Kidney (tissue), 14 donors: ENCODE results near the gene STAMBP. TPM values are rescaled to one million over a fixed set of nuclear protein-coding genes. Genes with fewer than 3 reads are reported as not detected.

Experiments
- DNase-seq, 5 donors: peaks; one replicate each; pipeline ENCODE4 v3.0.0-alpha.2; 2013 to 2020
- FAIRE-seq: peaks from 2 replicates; lab custom pipeline; 2012; peaks lifted over from hg19 to GRCh38; lab: Jason Lieb, UNC
- H3K27ac ChIP-seq, 2 donors: one replicate each; pipeline ENCODE4 v1.7.0; 2013; ENCODE audit warnings: low read depth in 2 of 2, low read length in 2 of 2, inconsistent platforms in 1 of 2
- H3K27me3 ChIP-seq: one replicate; pipeline ENCODE4 v1.7.1; 2013; ENCODE audit warnings: low read length, inconsistent platforms; ENCODE audit not compliant: control insufficient read depth, insufficient read depth
- H3K36me3 ChIP-seq, 3 donors: one replicate each; pipeline versions ENCODE4 v1.7.0 to v1.7.1; 2013; ENCODE audit warnings: low read length in 3 of 3, control low read depth in 1 of 3, inconsistent platforms in 1 of 3; ENCODE audit not compliant: insufficient read depth in 3 of 3, control insufficient read depth in 2 of 3
- H3K4me1 ChIP-seq, 3 donors: one replicate each; pipeline versions ENCODE4 v1.7.0 to v1.7.1; 2013; ENCODE audit warnings: low read length in 3 of 3, inconsistent platforms in 1 of 3, low read depth in 1 of 3; ENCODE audit not compliant: control insufficient read depth in 2 of 3, insufficient read depth in 2 of 3
- H3K4me3 ChIP-seq, 3 donors: one replicate each; pipeline versions ENCODE4 v1.7.0 to v1.8.1; 2013; ENCODE audit warnings: low read length in 3 of 3, control low read depth in 1 of 3, inconsistent platforms in 1 of 3
- H3K9ac ChIP-seq, 3 donors: one replicate each; pipeline versions ENCODE4 v1.7.0 to v1.7.1; 2013; ENCODE audit warnings: low read length in 3 of 3, control low read depth in 1 of 3, inconsistent platforms in 1 of 3
- H3K9me3 ChIP-seq, 3 donors: one replicate each; pipeline versions ENCODE4 v1.7.0 to v1.7.1; 2013; ENCODE audit warnings: low read length in 3 of 3, control low read depth in 1 of 3, inconsistent platforms in 1 of 3; ENCODE audit not compliant: control insufficient read depth in 2 of 3, insufficient read depth in 1 of 3
- CTCF ChIP-seq: IDR thresholded peaks from 3 replicates; pipeline ENCODE4 v1.5.1; 2012; ENCODE audit warnings: mild to moderate bottlenecking, moderate library complexity, borderline replicate concordance; ENCODE audit not compliant: insufficient read depth; ENCODE audit errors: extremely low read depth
- intact Hi-C: fragments of 100-400 bp; cut with DNase I; formaldehyde crosslinking; loops from one replicate; pipeline ENCODE4 v1.11.1; 2022
- polyA plus RNA-seq: library from polyadenylated mRNA; stranded (reverse); fragments of 350-450 nt; fragmentation: Illumina TruSeq; extraction: RNeasy Lipid Tissue Mini Kit (QIAGEN cat#74804); gene quantifications from one replicate; pipeline ENCODE4 v1.2.3, GENCODE V29; 2014; ENCODE audit warnings: low read depth, low replicate concordance; ENCODE audit not compliant: insufficient read depth
- total RNA-seq: library from RNA; stranded (reverse); fragmentation: NEBNext Ultra II Directional; extraction: Animal tissue kit (Norgen Biotek cat#: 25700); gene quantifications from one replicate; pipeline ENCODE4 v1.2.1, GENCODE V29; 2021
- donor health status: control.
- donor health status: control.
- donor health status: control.
- donor health status: control.
- donor health status: control.
- donor health status: DM: yes; HTN: yes; CAD: no.
- donor health status: Normal renal cell carcinoma (clear cell type).

STAMBP gene
- total and polyA plus RNA-seq, 2 donors from 2014 or later, result 34.8 to 58.9 TPM

- Histone ChIP-seq H3K27ac (no peak overlapping the region), H3K36me3 (peaks cover 0 to 51% (median 35%) of the 10 kb centered on the region in 3 donors), H3K4me1 (no peaks in the 10 kb centered on the region), H3K27me3 (no peaks in the 10 kb centered on the region), H3K9ac (no peak overlapping the region), H3K4me3 (no peak overlapping the region), H3K9me3 (no peaks in the 10 kb centered on the region)
- no peak for TF ChIP-seq CTCF
- DNase-seq (no peak), FAIRE-seq (no peak)
- intact Hi-C loops, result no loop called here
These were observed 34.2 kb downstream of the STAMBP start for GRCh38 chr2:73862987-73863386.

- intact Hi-C loops, result no loop called here
These were observed 39.6 kb downstream of the STAMBP start for GRCh38 chr2:73868204-73868978.

GRCh38 chr2:73870084-73870483, 41.3 kb downstream of the STAMBP start:
- TF ChIP-seq CTCF, result no peak
- no peak overlapping the region for H3K27ac ChIP-seq
- H3K27me3 ChIP-seq, result no peaks in the 10 kb centered on the region
- DNase-seq, result peak in 1 of 5 donors; percentile 59
- no peak for FAIRE-seq
- intact Hi-C loops, result no loop called here
- no peaks in the 10 kb centered on the region for H3K9me3 ChIP-seq
- H3K9ac ChIP-seq, result no peak overlapping the region
- peaks cover 0 to 11% (median 7%) of the 10 kb centered on the region in 3 donors for H3K36me3 ChIP-seq
- no peaks in the 10 kb centered on the region for H3K4me1 ChIP-seq
- H3K4me3 ChIP-seq, result no peak overlapping the region

More at GRCh38 chr2:73868204-73868978, 39.6 kb downstream of the STAMBP start:
- DNase-seq (no peak), FAIRE-seq (no peak)
- Histone ChIP-seq H3K4me3 (no peak overlapping the region), H3K4me1 (no peaks in the 10 kb centered on the region), H3K36me3 (peaks cover 0 to 19% (median 18%) of the 10 kb centered on the region in 3 donors), H3K9me3 (no peaks in the 10 kb centered on the region), H3K9ac (no peak overlapping the region), H3K27me3 (no peaks in the 10 kb centered on the region), H3K27ac (no peak overlapping the region)
- no peak for TF ChIP-seq CTCF
